Suprapubic skin (tissue), 3 donors: ENCODE measurements around the gene PRCC.

Source experiments
- POLR2A ChIP-seq, 2 donors: fragments of 450-650 bp; IDR thresholded peaks; one replicate each; pipeline ENCODE4 v1.6.1; 2017; ENCODE audit warnings: antibody characterized with exemption in 2 of 2, mild to moderate bottlenecking in 2 of 2, moderate library complexity in 2 of 2
- TF ChIP-seq, protein P1 (sequence below), 2 donors: fragments of 200-600 bp in 1 of 2; fragments of 450-650 bp in 1 of 2; sonication (generic) in 1 of 2; IDR thresholded peaks; one replicate each; pipeline ENCODE4 v1.5.1; 2016 to 2019; ENCODE audit warnings: antibody characterized with exemption in 2 of 2, mild to moderate bottlenecking in 1 of 2, moderate library complexity in 1 of 2

DNA sequence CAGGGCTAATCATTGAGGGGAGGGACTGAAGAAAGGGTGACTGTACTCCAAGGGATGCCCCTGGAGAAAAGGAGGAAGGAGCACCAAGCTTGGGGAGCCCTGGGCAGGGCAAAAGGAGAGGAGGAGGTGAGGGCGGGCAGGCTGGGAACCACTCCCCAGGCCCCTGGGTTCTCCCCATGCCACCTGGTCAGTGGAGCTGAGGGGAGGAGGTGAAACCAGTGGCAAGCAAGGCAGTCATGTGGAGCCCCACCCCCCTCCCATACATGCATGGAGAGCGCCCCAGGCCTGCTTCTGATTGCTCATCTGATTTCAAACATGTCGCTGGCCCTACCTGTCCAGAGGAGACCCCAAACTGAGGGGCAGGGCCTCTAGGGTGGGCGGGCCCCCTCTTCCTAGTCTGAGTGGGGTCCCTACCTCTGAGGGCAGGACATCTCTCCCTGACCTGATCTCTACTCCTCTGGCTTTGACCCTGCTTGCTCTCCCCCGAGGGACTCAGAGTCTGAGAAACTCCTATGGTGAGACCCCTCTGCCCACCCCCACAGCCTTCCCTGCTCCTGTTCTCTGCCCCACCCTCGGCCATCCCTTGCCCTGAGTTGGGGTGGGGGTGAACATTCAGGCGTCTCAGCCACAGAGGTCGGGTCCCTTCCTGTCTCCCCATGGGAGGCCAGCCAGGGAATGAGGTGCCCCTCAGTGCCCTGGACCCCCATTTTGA, 73.0 kb downstream of the PRCC start:
- TF ChIP-seq, protein P1, sequence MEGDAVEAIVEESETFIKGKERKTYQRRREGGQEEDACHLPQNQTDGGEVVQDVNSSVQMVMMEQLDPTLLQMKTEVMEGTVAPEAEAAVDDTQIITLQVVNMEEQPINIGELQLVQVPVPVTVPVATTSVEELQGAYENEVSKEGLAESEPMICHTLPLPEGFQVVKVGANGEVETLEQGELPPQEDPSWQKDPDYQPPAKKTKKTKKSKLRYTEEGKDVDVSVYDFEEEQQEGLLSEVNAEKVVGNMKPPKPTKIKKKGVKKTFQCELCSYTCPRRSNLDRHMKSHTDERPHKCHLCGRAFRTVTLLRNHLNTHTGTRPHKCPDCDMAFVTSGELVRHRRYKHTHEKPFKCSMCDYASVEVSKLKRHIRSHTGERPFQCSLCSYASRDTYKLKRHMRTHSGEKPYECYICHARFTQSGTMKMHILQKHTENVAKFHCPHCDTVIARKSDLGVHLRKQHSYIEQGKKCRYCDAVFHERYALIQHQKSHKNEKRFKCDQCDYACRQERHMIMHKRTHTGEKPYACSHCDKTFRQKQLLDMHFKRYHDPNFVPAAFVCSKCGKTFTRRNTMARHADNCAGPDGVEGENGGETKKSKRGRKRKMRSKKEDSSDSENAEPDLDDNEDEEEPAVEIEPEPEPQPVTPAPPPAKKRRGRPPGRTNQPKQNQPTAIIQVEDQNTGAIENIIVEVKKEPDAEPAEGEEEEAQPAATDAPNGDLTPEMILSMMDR (IDR thresholded peaks at IDR 0.05) = no peak
- no peak for TF ChIP-seq POLR2A (IDR thresholded peaks at IDR 0.05)
